GM21423 (cell line): ENCODE measurements around the gene PAK4.
A peak's percentile ranks its signal among the peaks of the same experiment; 100 is the strongest.
"Not testable (repeated sequence)": the region's sequence is repeated elsewhere in the genome, so short reads cannot be mapped to it uniquely, and the experiment has no call there.

Source experiments
- ATAC-seq: cut with Tn5 transposase; IDR thresholded peaks from one replicate; pipeline ENCODE4 v1.9.1; 2021; ENCODE audit warnings: mild to moderate bottlenecking, moderate library complexity; ENCODE audit not compliant: unreplicated experiment

Gene PAK4

DNA sequence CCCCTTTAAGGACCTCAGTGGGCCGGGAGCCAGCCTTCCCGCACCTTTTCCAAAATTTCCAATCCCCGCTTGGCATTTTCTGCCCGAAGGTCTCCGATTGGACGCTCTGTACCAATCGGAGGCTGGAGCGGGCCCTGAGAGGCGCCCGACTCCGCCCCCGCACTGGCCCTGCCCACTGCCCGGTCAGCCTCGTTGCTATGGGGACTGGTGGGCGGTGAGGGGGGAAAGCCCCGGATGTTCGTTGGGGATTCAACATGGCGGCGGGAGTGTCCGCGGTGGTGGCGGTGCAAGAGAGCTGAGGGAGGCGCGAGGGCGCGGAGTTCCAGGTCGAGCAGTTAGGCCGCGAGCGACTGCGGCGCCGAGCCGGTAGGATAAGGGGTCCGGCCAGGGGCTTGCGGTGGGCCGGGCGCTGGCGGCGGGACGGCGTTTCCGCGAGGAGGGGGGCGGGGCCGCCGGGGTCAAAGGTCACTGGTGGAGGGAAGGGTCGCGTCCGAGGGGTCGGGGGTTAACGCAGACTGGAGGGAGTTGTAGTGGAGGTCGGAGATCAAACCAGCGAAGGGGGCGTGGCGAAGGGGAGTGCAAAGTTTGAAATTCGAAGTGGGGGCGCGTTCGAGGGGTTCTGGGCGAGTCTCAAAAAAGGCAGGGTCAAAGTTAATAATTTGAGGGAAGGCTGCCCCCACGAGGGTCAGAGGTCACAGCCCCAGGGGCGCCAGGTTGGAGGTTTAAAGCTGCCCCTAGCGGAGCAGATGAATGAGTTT, at the start of gene PAK4:
TSS of gene PAK4 (plus strand) at position 233 of the 758 bp plus-strand sequence. CDS start 43,768 bp downstream, outside the sequence.
- ATAC-seq, result peak; percentile 93

DNA sequence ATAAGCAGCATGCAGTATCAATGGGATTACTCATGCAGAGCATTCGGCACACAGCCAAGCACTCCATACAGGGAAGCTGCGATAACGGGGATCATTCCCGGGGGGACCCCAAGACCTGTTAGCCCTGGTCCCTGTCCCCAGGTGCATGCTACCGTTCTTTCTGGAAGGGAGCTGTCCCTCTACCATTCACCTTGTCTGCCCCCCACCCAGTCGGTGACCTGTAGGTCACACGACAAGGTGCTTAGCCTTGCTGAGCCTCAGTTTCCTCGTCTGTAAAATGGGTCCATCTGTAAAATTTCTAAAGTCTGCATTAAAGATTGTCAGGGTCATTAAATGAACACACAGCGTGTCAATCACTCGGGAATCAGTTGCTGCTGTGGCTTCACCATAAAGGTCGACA, 48.3 kb upstream of the PAK4 start:
- ATAC-seq, result no peak

DNA sequence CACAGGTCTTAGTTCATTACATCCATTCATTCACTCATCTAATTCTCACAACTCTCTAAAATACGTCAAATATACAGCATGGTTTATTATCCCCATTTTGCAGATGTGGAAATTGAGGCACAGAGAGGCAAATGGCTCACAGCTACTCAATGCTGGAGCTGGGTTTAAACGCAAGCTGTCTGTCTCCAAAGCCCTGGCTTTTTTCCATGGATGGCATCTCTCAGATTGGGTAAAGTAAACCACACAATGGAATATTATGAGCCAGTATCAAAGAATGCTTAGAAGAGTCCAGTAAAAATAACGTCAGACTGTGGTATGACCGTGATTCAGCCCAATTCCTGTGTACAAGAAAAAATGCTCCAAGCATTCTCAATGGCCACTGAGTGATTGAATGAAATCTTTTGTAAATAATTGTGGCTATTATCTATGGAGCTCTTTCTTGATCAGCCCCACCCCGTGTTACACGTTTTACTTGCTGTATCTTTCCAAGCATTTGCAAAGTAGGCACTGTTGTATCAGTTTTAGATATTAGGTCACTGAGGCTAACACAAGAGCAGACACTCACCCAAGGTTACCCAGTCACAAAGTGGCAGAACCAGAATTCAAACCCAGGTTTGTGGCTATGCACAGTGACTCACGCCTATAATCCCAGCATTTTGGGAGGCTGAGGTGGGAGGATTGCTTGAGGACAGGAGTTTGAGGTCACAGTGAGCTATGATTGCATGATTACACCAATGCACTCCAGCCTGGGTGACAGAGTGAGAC, 47.0 kb upstream of the PAK4 start:
- ATAC-seq, result no peak

DNA sequence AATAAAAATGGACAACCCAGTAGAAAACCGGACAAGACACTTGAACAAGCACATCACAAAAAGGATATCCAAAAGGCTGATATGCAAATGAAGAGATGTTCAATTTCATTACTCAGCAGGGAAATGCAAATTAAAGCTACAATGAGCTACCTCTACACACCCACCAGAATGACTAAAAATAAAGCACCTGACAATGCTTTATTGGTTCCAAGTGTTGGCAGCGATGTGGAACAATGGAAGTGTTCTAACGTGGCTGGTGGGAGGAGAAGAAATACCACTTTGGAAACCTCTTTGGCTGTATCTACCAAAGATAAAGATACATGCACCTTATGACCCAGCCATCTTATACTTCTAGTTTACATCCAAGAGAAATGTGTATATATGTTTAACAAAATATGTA, 45.2 kb upstream of the PAK4 start:
- no peak for ATAC-seq

DNA sequence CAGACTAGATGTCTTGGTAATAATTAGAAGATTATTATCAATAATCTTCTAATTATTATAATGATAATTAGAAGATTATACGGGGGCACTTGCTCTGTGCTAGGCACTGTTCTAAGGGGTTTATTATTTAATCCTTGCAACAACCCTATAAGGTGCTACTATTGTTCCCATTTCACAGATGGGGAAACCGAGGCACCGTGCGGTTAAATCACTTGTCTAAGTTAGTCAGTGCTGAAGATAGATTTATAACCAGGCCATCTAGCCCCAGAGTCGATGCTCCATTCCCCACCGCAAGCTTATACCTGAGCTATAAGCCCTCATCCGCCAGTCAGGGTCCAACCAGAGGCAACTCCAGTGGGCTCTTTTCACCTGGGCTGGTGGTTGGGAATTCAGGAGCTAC, 43.4 kb upstream of the PAK4 start:
- ATAC-seq, result no peak

DNA sequence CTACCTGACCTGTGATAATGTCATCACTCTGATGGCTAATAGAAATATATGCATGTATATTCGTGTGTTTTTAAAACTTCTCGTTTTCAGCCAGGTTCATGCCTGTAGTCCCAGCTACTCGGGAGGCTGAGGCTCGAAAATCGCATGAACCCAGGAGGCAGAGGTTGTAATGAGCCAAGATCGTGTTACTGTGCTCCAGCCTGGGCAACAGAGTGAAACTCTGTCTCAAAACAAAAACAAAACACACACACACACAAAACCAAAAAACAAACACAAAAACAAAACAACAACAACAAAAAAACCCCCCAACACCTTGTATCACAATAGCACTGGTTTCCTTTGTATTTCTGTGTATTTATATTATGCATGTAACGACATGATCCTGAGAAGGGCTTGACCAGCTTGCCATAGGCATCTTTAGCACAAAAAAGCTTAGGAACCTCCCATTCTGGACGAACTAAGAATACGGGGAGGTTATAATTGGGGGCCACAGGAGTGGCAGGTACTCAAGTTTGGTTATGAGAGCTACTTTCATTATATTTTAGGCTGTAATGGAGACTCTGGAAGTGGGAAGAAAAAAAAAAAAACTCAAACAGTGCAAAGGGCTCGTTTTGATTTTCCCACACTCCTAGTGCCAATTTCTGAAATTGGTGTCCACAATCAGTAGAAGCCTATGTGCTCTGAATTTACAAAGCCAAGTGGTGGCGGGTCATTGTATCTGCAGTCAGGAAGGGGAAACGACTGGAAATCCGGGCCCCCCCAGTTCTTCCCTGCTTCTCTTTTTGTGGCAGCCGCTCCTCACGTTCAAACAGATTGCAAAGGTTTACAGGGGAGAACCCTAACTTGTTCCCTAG, 42.6 kb upstream of the PAK4 start:
- no peak for ATAC-seq

DNA sequence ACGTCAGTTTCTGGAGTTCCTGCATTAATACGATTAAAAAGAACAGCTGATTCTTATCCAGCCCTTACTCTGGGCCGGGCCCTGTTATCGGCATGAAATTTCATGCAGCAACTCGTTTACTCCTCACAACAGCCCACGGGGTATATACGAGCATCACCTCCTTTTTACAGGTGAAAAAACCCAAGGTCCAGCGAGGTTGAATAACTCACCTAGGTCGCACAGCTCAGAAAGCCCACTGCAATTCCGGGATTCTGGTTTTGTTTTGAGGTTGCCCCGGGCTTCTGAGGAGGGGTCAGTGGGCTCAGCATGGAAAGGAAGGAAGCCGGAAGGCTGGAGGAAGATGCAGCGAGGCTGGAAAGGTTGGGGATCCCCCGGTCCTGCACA, 42.0 kb upstream of the PAK4 start:
- ATAC-seq, result no peak

DNA sequence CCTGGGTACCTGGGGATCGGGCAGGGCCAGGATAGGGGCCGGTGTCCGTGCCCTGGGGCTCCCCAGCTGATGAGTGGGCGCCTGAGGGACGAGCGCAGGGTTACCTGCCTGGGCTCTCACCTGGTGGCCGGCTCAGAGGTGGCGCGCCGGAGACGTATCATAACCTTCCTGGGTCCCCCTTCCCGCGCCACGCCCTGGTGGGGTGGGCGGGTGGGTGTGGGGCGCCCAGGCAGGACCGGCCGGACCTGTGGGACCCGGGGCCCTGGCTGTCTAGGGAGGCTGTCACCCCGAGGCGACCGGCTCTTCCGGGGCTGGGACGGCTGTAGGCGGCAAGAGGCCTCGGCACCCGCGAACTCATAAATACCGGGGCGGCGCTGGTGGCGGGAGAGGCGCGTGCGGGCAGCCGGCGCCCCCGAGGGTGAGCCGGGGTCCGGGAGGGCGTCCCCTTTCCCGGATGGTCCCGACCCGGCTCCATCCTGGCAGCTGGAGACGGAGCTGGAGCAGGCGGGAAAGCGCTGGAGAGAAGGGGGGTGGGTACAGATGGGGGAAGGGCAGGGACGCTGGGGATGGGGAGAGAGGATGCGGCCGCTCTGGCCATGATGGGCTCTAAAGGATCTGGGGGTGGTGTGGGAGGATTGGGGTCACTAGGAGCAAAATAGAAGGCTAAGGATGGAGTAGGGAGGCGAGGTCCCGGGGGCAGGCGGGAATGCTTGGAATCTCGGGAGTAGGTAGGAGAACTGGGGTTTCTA, 41.4 kb upstream of the PAK4 start, which contains the start of gene ACP7:
TSS of gene ACP7 (plus strand) at position 386 of the 749 bp plus-strand sequence. CDS start 902 bp downstream, outside the sequence.
- no peak for ATAC-seq

DNA sequence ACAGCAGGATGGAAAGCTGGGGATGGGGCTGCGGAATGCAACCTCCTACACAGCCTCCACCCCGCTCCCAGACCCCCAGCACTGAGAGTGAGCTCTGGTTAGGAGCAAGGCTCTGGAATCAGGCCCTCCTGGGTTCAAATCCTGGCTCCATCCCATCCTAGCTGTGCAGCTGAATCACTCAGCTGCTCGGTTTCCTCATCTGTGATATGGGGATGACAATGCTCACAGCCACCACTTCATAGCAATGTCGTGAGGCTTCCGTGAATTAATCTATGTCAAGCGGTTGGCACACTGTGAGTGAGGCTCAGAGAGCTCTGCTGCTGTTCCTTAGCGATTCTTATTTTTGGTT, 40.9 kb upstream of the PAK4 start:
- ATAC-seq, result no peak

DNA sequence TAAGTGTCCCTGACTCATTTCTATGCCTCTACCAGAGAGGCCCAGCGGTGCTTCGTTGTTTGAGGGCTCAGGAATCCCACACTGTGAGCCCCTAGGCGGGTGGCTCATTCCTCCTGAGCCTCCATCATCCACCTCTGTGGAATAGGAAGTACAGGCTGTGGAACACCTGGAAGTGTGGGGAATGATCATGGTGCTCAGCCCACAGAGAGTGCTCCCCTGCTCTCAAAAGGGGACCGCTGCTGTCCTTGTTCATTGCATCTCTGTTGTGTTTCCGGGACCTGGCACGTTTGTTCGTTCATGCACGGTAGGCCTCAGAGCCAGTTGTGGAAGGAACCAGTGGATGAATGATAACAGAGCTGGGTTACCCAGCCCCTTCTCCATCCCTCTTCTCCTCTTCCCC, 40.2 kb upstream of the PAK4 start:
- no peak for ATAC-seq

DNA sequence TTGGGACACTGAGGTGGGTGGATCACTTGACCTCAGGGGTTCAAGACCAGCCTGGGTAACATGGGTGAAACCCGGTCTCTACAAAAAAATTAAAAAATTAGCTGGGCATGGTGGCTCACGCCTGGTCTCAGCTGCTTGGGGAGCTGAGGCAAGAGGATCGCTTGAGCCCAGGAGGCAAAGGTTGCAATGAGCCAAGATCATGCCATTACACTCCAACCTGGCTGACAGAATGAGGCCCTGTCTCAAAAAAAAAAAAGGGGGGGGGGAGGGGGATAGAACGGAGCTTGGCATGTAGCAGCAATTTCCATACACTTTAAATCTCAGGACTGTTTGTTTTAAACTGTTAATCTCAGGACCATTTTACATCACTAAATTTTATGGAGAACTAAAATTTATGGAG, 39.2 kb upstream of the PAK4 start:
- no peak for ATAC-seq

DNA sequence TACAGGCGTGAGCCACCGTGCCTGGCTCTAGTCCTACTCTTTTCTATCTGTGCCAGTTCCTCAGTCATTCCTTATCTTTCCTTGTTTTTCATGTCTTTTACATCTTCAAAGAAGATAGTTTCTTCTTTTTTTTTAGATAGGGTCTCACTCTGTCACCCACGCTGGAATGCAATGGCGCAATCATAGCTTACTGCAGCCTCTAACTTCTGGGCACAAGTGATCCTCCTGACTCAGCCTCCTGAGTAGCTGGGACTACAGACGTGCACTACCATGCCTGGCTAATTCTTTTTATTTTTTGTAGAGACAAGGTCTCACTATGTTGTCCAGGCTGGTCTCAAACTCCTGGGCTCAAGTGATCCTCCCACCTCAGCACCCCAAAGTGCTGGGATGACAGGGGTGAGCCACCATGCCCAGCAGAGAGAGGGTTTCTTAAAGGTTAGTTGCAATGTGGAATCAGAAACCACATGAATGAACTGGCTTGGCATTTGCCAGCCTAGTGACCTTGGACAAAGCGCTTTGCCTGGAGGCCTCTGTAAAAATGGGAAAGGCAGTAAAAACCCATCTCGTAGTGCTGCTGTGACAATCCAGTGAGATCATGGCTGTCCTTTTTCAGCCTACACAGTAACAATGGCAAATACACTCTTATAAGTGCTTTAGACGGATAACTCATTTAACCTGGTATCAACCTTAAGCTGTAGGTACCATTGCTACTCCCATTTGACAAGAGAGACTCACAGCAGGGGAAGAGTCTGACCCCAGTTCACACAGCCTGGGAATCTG, 37.5 kb upstream of the PAK4 start:
- ATAC-seq, result no peak

DNA sequence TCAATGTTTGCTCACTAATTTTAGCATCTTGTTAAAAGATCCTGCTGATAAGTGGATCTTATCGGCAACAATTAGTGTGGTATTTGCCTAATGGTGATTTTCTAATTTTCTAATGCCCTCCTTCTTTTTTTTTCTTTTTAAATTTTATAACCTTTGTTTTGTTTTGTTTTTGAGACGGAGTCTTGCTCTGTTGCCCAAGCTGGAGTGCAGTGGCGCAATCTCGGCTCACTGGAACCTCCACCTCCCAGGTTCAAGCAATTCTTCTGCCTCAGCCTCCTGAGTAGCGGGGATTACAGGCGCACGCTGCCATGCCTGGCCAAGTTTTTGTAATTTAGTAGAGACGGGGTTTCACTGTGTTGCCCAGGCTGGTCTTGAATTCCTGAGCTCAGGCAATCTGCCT, 35.6 kb upstream of the PAK4 start:
- ATAC-seq, result not testable (repeated sequence)

DNA sequence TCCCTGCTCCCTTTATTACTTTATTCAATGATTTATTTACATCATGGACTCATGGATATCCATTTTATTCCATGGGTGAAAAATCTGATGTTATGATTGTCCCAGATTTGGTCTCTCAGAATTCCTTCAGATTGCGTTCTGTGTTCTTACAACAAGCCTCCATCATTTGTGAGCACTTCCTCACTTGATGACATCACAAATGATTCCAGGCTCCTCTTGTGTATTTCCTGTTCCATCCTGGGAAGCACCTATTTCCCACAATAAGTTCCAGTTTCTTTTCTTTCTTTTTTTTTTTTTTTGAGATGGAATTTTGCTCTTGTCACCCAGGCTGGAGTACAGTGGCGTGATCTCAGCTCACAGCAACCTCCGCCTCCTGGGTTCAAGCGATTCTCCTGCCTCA, 34.7 kb upstream of the PAK4 start:
- no peak for ATAC-seq

DNA sequence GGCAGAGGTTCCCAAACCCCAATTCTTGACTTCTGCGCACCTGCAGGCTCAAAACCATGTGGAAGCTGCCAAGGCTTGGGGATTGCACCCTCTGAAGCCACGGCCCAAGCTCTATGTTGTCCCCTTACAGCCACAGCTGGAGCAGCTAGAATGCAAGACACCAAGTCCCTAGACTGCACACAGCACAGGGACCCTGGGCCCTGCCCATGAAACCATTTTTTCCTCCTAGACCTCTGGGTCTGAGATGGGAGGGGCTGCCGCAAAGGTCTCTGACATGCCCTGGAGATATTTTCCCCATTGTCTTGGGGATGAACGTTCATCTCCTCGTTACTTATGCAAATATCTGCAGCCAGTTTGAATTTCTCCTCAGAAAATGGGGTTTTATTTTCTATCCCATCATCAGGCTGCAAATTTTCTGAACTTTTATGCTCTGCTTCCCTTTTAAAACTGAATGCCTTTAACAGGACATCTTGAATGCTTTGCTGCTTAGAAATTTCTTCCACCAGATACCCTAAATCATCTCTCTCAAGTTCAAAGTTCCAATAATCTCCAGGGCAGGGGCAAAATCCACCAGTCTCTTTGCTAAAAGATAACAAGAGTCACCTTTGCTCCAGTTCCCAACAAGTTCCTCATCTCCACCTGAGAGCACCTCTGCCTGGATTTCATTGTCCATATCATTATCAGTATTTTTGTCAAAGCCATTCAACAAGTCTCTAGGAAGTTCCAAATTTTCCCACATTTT, 29.6 kb upstream of the PAK4 start:
- ATAC-seq, result not testable (repeated sequence)

DNA sequence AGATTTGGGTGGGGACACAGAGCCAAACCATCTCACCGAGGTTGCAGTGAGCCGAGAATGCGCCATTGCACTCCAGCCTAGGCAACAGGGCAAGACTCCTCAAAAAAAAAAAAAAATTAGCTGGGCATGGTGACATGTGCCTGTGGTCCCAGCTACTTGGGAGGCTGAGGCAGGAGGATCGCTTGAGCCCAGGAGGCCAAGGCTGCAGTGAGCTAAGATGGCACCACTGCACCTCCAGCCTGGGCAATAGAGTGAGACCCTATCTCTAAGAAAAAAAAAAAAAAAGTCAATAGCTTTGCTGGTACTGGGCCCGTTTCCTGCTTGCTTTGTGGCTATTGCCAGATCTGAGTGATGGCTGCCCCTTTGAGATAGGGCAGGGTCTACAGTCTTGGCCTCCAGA, 28.3 kb upstream of the PAK4 start:
- no peak for ATAC-seq

DNA sequence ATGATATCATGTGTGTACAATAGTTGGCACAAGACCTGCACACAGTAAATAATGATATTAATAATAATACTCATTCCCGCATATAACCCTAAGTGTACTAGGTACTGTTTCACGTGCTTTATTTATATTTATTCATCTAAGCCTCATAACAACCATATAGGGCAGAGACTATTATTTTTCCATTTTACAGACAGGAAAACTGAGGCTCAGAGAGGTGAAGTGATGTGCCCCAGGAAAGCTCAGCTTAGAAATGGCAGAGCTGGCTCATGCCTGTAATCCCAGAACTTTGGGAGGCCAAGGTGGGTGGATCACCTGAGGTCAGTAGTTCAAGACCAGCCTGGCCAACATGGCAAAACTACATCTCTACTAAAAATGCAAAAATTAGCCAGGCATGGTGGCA, 27.9 kb upstream of the PAK4 start:
- no peak for ATAC-seq

DNA sequence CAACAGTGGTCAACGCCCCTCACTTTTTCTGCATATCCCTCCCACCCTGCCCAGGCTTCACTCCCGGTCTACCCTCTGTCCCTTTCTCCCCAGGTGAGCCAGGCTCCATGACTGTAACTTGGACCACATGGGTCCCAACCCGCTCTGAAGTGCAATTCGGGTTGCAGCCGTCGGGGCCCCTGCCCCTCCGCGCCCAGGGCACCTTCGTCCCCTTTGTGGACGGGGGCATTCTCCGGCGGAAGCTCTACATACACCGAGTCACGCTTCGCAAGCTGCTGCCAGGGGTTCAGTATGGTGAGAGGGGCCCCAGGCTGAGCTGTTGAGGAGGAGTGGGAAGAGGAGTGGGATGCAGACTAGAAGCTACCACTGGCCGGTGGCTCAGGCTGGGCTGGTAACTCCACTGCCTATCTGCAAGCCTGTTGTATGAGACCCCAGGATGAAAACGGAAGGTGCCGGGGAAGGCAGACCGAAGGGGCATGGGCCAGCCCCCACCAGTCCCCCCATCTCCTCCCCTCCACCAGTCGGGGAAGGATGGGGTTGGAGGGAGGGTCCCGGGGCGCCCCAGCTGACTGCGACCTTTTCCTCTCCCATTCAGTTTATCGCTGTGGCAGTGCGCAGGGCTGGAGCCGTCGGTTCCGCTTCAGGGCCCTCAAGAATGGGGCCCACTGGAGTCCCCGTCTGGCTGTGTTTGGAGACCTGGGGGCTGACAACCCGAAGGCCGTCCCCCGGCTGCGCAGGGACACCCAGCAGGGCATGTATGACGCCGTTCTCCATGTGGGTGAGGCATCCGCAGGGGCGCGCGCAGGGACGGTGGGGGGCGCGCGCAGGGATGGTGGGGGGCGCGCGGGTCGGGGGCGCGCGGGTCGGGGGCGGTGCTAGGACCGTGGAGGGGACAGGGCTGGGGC, 27.0 kb upstream of the PAK4 start:
- no peak for ATAC-seq
